Breast epithelium (tissue), 4 donors: Measurements from ENCODE around the gene UNC13C. TPM values are rescaled to one million over a fixed set of nuclear protein-coding genes. Genes with fewer than 3 reads are reported as not detected.

Experiments used
- DNase-seq, 2 donors: peaks; one replicate each; pipeline ENCODE4 v3.0.0-alpha.2; 2019; ENCODE audit warnings: low spot score in 2 of 2
- H3K27ac ChIP-seq, 2 donors: fragments of 200-600 bp; sonication (generic) in 1 of 2; one replicate each; pipeline ENCODE4 v1.5.1; 2016 to 2019; ENCODE audit warnings: mild to moderate bottlenecking in 1 of 2
- H3K27me3 ChIP-seq, 2 donors: fragments of 200-600 bp; sonication (generic) in 1 of 2; one replicate each; pipeline versions ENCODE4 v1.5.1 to v1.6.0; 2017 to 2019; ENCODE audit warnings: control low read depth in 1 of 2, mild to moderate bottlenecking in 1 of 2
- H3K36me3 ChIP-seq: fragments of 200-600 bp; one replicate; pipeline ENCODE4 v1.5.1; 2019
- H3K4me1 ChIP-seq, 2 donors: fragments of 200-600 bp; sonication (generic); one replicate each; pipeline ENCODE4 v1.5.1; 2016 to 2019; ENCODE audit warnings: control low read depth in 1 of 2
- H3K4me3 ChIP-seq, 3 donors: fragments of 200-600 bp; sonication (generic); 1 replicate in 2 of 3; 2 replicates in 1 of 3; pipeline ENCODE4 v1.5.1; 2016 to 2019; ENCODE audit warnings: mild to moderate bottlenecking in 3 of 3, moderate library complexity in 2 of 3
- H3K9me3 ChIP-seq, 2 donors: fragments of 200-600 bp; sonication (generic) in 1 of 2; one replicate each; pipeline ENCODE4 v1.5.1; 2016 to 2019; ENCODE audit warnings: control low read depth in 1 of 2
- POLR2A ChIP-seq: fragments of 450-650 bp; IDR thresholded peaks from one replicate; pipeline ENCODE4 v1.6.1; 2016; ENCODE audit warnings: antibody characterized with exemption, mild to moderate bottlenecking, moderate library complexity
- POLR2AphosphoS5 ChIP-seq, 3 donors: sonication (generic); formaldehyde crosslinking; IDR thresholded peaks; one replicate each; pipeline ENCODE4 v1.6.1; 2017; ENCODE audit warnings: antibody characterized with exemption in 3 of 3
- intact Hi-C: fragments of 100-400 bp; cut with DNase I; formaldehyde crosslinking; loops from one replicate; pipeline ENCODE4 v1.15.1; 2023; ENCODE audit warnings: low total_unique reads
- total RNA-seq, 3 donors: library from RNA; depleted of rRNA; stranded (reverse); fragments of >200 nt; gene quantifications; one replicate each; pipeline ENCODE4 v1.1.0, GENCODE V29; 2016
- TF ChIP-seq, protein P1 (sequence below), 3 donors: fragments of 450-650 bp; IDR thresholded peaks; one replicate each; pipeline ENCODE4 v1.5.1; 2016 to 2017; ENCODE audit warnings: antibody characterized with exemption in 3 of 3, mild to moderate bottlenecking in 3 of 3, moderate library complexity in 3 of 3

Gene UNC13C
- total RNA-seq, 3 donors from 2014 or later: 0.32 to 2.9 (median 0.88) TPM

DNA sequence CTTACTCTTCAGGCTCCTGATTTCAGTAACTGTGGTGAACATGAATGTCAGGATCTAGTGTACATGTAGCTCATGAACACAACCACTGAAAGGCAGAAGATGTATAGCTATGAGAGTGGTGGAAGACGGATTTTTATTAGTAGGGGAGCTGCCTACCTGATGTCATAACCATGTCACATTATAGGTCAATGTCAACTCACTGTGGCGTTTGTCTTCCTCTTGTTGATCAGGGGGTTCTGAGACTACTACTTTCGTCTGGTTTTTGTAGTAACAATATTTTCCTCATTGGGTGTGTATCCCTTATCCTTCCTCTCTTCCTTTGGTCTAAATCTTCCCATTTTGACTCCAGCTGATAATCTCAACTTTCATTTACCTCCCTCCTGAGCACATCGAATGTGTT, 7.3 kb downstream of the UNC13C start:
- DNase-seq: no peak
- intact Hi-C loops: no loop called here
- H3K36me3 ChIP-seq: no peaks in the 10 kb centered on the region
- H3K27ac ChIP-seq: no peak overlapping the region
- TF ChIP-seq POLR2A: no peak
- no peak for TF ChIP-seq POLR2AphosphoS5 (IDR thresholded peaks at IDR 0.05)
- TF ChIP-seq, protein P1, sequence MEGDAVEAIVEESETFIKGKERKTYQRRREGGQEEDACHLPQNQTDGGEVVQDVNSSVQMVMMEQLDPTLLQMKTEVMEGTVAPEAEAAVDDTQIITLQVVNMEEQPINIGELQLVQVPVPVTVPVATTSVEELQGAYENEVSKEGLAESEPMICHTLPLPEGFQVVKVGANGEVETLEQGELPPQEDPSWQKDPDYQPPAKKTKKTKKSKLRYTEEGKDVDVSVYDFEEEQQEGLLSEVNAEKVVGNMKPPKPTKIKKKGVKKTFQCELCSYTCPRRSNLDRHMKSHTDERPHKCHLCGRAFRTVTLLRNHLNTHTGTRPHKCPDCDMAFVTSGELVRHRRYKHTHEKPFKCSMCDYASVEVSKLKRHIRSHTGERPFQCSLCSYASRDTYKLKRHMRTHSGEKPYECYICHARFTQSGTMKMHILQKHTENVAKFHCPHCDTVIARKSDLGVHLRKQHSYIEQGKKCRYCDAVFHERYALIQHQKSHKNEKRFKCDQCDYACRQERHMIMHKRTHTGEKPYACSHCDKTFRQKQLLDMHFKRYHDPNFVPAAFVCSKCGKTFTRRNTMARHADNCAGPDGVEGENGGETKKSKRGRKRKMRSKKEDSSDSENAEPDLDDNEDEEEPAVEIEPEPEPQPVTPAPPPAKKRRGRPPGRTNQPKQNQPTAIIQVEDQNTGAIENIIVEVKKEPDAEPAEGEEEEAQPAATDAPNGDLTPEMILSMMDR (IDR thresholded peaks at IDR 0.05): no peak
- no peaks in the 10 kb centered on the region for H3K4me1 ChIP-seq
- no peak overlapping the region for H3K4me3 ChIP-seq
- H3K27me3 ChIP-seq: no peaks in the 10 kb centered on the region
- no peaks in the 10 kb centered on the region for H3K9me3 ChIP-seq

DNA sequence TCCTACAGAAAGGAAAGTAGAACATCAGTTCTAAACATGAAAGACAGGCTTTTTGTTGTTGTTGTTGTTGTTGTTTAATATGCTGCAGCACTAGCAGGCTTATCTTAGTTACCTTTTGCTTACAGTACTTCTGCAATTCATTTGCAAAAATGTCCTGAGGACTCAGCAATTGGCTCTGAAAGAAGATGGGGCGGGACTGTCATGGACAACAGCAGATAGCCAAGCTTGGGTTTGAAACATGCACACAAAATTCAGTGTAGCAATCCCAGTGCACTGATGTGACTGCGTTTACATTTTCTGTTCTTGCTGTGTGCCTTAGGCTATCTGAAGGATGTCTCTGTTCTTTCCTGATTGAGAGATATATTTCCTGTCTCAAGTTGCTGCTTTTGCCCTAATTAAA, 9.2 kb downstream of the UNC13C start:
- Histone ChIP-seq H3K36me3 (no peaks in the 10 kb centered on the region), H3K27ac (no peak overlapping the region), H3K27me3 (no peaks in the 10 kb centered on the region), H3K4me1 (no peaks in the 10 kb centered on the region), H3K9me3 (no peaks in the 10 kb centered on the region), H3K4me3 (no peak overlapping the region)
- intact Hi-C loops: no loop called here
- TF ChIP-seq, protein P1 (IDR thresholded peaks at IDR 0.05): no peak
- no peak for TF ChIP-seq POLR2AphosphoS5 (IDR thresholded peaks at IDR 0.05)
- no peak for TF ChIP-seq POLR2A
- DNase-seq: no peak

GRCh38 chr15:54007256-54007655, 29.0 kb downstream of the UNC13C start:
- H3K9me3 ChIP-seq: no peaks in the 10 kb centered on the region
- no peaks in the 10 kb centered on the region for H3K4me1 ChIP-seq
- TF ChIP-seq POLR2A: no peak
- TF ChIP-seq POLR2AphosphoS5 (IDR thresholded peaks at IDR 0.05): no peak
- TF ChIP-seq, protein P1 (IDR thresholded peaks at IDR 0.05): no peak
- intact Hi-C loops: no loop called here
- no peak overlapping the region for H3K4me3 ChIP-seq
- peaks cover 0 to 3% of the 10 kb centered on the region in 2 donors for H3K27me3 ChIP-seq
- no peak for DNase-seq
- no peaks in the 10 kb centered on the region for H3K36me3 ChIP-seq
- no peak overlapping the region for H3K27ac ChIP-seq

GRCh38 chr15:54011656-54012055, 33.4 kb downstream of the UNC13C start:
- H3K4me3 ChIP-seq: no peak overlapping the region
- H3K9me3 ChIP-seq: no peaks in the 10 kb centered on the region
- H3K27ac ChIP-seq: no peak overlapping the region
- H3K27me3 ChIP-seq: peaks cover 0 to 3% of the 10 kb centered on the region in 2 donors
- no peaks in the 10 kb centered on the region for H3K4me1 ChIP-seq
- DNase-seq: no peak
- intact Hi-C loops: no loop called here
- no peaks in the 10 kb centered on the region for H3K36me3 ChIP-seq
- TF ChIP-seq POLR2AphosphoS5 (IDR thresholded peaks at IDR 0.05) (no peak), POLR2A (no peak)
- TF ChIP-seq, protein P1 (IDR thresholded peaks at IDR 0.05): no peak

DNA sequence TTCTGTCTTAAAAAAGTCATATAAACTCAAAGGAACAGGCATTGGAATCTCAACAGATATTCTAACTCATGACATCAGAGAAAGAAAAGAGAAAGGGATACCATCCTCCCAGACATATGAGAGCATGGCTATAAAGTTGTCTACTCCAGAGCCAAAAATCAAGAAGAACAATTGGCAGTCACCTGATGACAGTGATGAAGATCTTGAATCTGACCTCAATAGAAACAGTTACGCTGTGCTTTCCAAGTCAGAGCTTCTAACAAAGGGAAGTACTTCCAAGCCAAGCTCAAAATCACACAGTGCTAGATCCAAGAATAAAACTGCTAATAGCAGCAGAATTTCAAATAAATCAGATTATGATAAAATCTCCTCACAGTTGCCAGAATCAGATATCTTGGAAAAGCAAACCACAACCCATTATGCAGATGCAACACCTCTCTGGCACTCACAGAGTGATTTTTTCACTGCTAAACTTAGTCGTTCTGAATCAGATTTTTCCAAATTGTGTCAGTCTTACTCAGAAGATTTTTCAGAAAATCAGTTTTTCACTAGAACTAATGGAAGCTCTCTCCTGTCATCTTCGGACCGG, 35.9 kb downstream of the UNC13C start:
- TF ChIP-seq, protein P1 (IDR thresholded peaks at IDR 0.05): no peak
- TF ChIP-seq POLR2AphosphoS5 (IDR thresholded peaks at IDR 0.05) (no peak), POLR2A (no peak)
- DNase-seq: no peak
- Histone ChIP-seq H3K36me3 (no peaks in the 10 kb centered on the region), H3K4me3 (no peak overlapping the region), H3K9me3 (no peaks in the 10 kb centered on the region), H3K27ac (no peak overlapping the region), H3K4me1 (no peaks in the 10 kb centered on the region), H3K27me3 (peaks cover 0 to 3% of the 10 kb centered on the region in 2 donors)
- intact Hi-C loops: no loop called here
